DOHH2 (cell line): ENCODE results near the gene CCDC34.

Experiments
- H3F3A ChIP-seq: fragments of 200-600 bp; sonication (generic), shearing (Covaris generic); 2 replicates; pipeline ENCODE4 v1.6.0; 2016; ENCODE audit warnings: antibody characterized with exemption, mild to moderate bottlenecking; ENCODE audit not compliant: control insufficient read depth, insufficient read depth
- H3K27ac ChIP-seq: fragments of 200-600 bp; sonication (generic); 2 replicates; pipeline ENCODE4 v1.5.1; 2014; ENCODE audit warnings: low read depth, mild to moderate bottlenecking, low read length, moderate library complexity
- H3K27me3 ChIP-seq: fragments of 200-600 bp; sonication (generic); 2 replicates; pipeline ENCODE4 v1.6.1; 2014; ENCODE audit warnings: mild to moderate bottlenecking, low read length, mixed read lengths; ENCODE audit not compliant: control insufficient read depth
- H3K36me3 ChIP-seq: fragments of 200-600 bp; sonication (generic); 2 replicates; pipeline ENCODE4 v1.6.1; 2014; ENCODE audit warnings: mild to moderate bottlenecking, low read length, moderate library complexity, mixed read lengths; ENCODE audit not compliant: control insufficient read depth
- H3K4me1 ChIP-seq: fragments of 200-600 bp; sonication (generic); 2 replicates; pipeline ENCODE4 v1.6.1; 2014; ENCODE audit warnings: mild to moderate bottlenecking, low read length, mixed read lengths; ENCODE audit not compliant: control insufficient read depth
- H3K4me2 ChIP-seq: fragments of 200-600 bp; sonication (generic); 2 replicates; pipeline ENCODE4 v1.6.0; 2014; ENCODE audit warnings: mild to moderate bottlenecking, low read length, moderate library complexity
- H3K4me3 ChIP-seq: fragments of 200-600 bp; sonication (generic); 2 replicates; pipeline ENCODE4 v1.5.1; 2014; ENCODE audit warnings: mild to moderate bottlenecking, low read length, mixed read lengths
- H3K79me2 ChIP-seq: fragments of 200-600 bp; sonication (generic); 2 replicates; pipeline ENCODE4 v1.6.1; 2014; ENCODE audit warnings: mild to moderate bottlenecking, low read length, mixed read lengths; ENCODE audit not compliant: control insufficient read depth
- H3K9me2 ChIP-seq: fragments of 200-600 bp; sonication (generic); replicated peaks from 2 replicates; pipeline ENCODE4 v1.6.1; 2014; ENCODE audit warnings: mild to moderate bottlenecking, low read length, mixed read lengths; ENCODE audit not compliant: control insufficient read depth
- H3K9me3 ChIP-seq: fragments of 200-600 bp; sonication (generic); 2 replicates; pipeline ENCODE4 v1.6.1; 2014; ENCODE audit warnings: antibody characterized with exemption, low read length, mixed read lengths; ENCODE audit not compliant: control insufficient read depth, insufficient read depth
- H4K20me1 ChIP-seq: fragments of 200-600 bp; sonication (generic); 2 replicates; pipeline ENCODE4 v1.6.0; 2014; ENCODE audit warnings: low read depth, mild to moderate bottlenecking, antibody characterized with exemption, low read length, moderate library complexity; ENCODE audit not compliant: control insufficient read depth, insufficient read depth
- CTCF ChIP-seq: fragments of 200-600 bp; sonication (generic); IDR thresholded peaks from one replicate; pipeline ENCODE4 v1.5.1; 2014; ENCODE audit warnings: antibody characterized with exemption, mild to moderate bottlenecking, low read depth, low read length; ENCODE audit not compliant: poor library complexity, severe bottlenecking
- EZH2phosphoT487 ChIP-seq: fragments of 200-600 bp; sonication (generic); IDR thresholded peaks from 2 replicates; pipeline ENCODE4 v1.6.1; 2017; ENCODE audit warnings: borderline replicate concordance, mild to moderate bottlenecking, antibody characterized with exemption, low read length, moderate library complexity, mixed read lengths

CCDC34 gene

GRCh38 chr11:27300974-27301373 lies 62.0 kb downstream of the CCDC34 start:
- Histone ChIP-seq H3K27ac (no peak overlapping the region), H3K36me3 (no peaks in the 10 kb centered on the region), H3K4me2 (no peak overlapping the region), H3K9me3 (peaks cover 14% of the 10 kb centered on the region; the same call in 1 of the 2 replicates), H3K9me2 (no peaks in the 10 kb centered on the region), H3F3A (no peaks in the 10 kb centered on the region), H4K20me1 (no peaks in the 10 kb centered on the region), H3K27me3 (no peaks in the 10 kb centered on the region), H3K4me3 (no peak overlapping the region), H3K4me1 (no peaks in the 10 kb centered on the region), H3K79me2 (no peaks in the 10 kb centered on the region)
- TF ChIP-seq CTCF (no peak), EZH2phosphoT487 (no peak)

- TF ChIP-seq CTCF (no peak), EZH2phosphoT487 (no peak)
- Histone ChIP-seq H3F3A (no peaks in the 10 kb centered on the region), H3K9me3 (no peaks in the 10 kb centered on the region)
These were observed 65.4 kb downstream of the CCDC34 start for GRCh38 chr11:27297616-27298015.

GRCh38 chr11:27296497-27296896 lies 66.5 kb downstream of the CCDC34 start:
- TF ChIP-seq CTCF (peak; percentile 56), EZH2phosphoT487 (no peak)
- Histone ChIP-seq H4K20me1 (no peaks in the 10 kb centered on the region), H3K36me3 (no peaks in the 10 kb centered on the region), H3K79me2 (no peaks in the 10 kb centered on the region), H3K9me3 (peaks cover 5% of the 10 kb centered on the region; the same call in 1 of the 2 replicates), H3K27ac (no peak overlapping the region), H3F3A (no peaks in the 10 kb centered on the region), H3K4me2 (no peak overlapping the region), H3K9me2 (no peaks in the 10 kb centered on the region), H3K27me3 (no peaks in the 10 kb centered on the region), H3K4me3 (no peak overlapping the region), H3K4me1 (no peaks in the 10 kb centered on the region)

More at GRCh38 chr11:27297616-27298015, 65.4 kb downstream of the CCDC34 start:
- Histone ChIP-seq H3K4me3 (no peak overlapping the region), H3K79me2 (no peaks in the 10 kb centered on the region), H3K27me3 (no peaks in the 10 kb centered on the region), H3K4me1 (no peaks in the 10 kb centered on the region), H3K4me2 (no peak overlapping the region), H4K20me1 (no peaks in the 10 kb centered on the region), H3K27ac (no peak overlapping the region), H3K36me3 (no peaks in the 10 kb centered on the region), H3K9me2 (no peaks in the 10 kb centered on the region)
